SK-N-MC (cell line): ENCODE measurements around the gene ALPP.
"Not testable (repeated sequence)": the region's sequence is repeated elsewhere in the genome, so short reads cannot be mapped to it uniquely, and the experiment has no call there.

Experiments
- DNase-seq: peaks from one replicate; pipeline ENCODE4 v3.0.0-alpha.2; 2011; ENCODE audit warnings: low read depth, low spot score
- H3K27ac ChIP-seq: fragments of 200-600 bp; sonication (generic); 2 replicates; pipeline ENCODE4 v1.5.1; 2016; ENCODE audit warnings: mixed run types
- H3K36me3 ChIP-seq: fragments of 200-600 bp; sonication (generic); 2 replicates; pipeline ENCODE4 v1.6.1; 2017; ENCODE audit warnings: antibody characterized with exemption, low read length, mixed read lengths; ENCODE audit not compliant: insufficient read depth
- H3K4me3 ChIP-seq: fragments of 200-600 bp; sonication (generic); 2 replicates; pipeline ENCODE4 v1.5.1; 2016
- H3K9ac ChIP-seq: fragments of 200-600 bp; sonication (generic); 2 replicates; pipeline ENCODE4 v1.8.0; 2017; ENCODE audit warnings: mixed run types, mixed read lengths; ENCODE audit not compliant: insufficient read length
- H3K9me3 ChIP-seq: fragments of 200-600 bp; sonication (generic); 2 replicates; pipeline ENCODE4 v1.6.1; 2017; ENCODE audit warnings: low read depth, mild to moderate bottlenecking, antibody characterized with exemption, low read length, moderate library complexity, mixed read lengths
- EZH2 ChIP-seq: fragments of 200-600 bp; sonication (generic); IDR thresholded peaks from one replicate; pipeline ENCODE4 v1.6.1; 2017; ENCODE audit warnings: antibody characterized with exemption
- FOXP2 ChIP-seq: optimal IDR thresholded peaks from 2 replicates; pipeline ENCODE3; 2011; ENCODE audit warnings: mild to moderate bottlenecking, moderate library complexity; ENCODE audit not compliant: insufficient read depth; ENCODE audit errors: extremely low read length, control extremely low read depth
- POLR2AphosphoS5 ChIP-seq: IDR thresholded peaks from 2 replicates; pipeline ENCODE4 v1.6.1; 2012; ENCODE audit warnings: mild to moderate bottlenecking, low read depth, low read length, borderline replicate concordance

The ALPP gene

DNA sequence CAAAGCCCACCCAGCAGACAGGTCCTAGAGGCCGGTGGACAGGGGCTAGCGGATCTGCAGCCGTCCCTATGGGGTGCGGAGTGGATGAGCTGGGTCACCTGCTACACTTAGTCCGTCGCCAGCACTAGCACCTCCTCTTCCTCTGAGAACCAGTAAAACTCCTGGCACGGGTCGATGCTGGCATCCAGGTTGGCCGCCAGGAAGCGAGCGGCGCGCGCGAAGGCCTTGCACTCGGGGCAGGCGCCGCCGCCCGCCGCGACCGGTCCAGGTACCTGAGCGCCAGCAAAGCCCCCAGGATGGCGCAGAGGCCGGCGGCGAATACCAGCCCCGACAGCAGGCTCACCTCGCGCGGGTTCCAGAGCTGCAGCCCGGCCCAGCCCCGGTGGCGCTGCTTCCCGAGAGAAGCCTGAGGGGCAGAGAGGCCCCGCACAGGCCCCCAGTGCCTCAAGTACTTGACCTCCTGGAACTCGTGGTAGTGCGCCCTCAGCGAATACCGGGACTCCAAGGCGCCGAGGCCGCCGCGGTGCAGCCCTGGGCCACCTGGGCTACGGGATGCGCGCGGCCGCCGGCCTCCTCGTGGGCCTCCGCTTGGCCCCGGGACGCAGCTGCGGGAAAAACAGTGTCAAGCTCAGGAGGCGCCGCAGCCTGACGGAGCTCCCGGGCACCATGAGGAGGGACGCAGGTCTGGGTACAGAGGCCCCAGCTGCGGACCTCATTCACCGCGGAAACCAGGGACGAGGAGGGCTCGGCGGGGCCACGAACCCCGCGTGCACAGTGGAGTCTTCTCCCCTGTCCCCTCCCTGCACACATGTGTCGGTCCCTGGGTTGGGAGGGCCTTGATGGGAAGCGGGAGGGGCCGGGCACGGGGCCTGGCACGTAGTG, 27.5 kb upstream of the ALPP start:
- no peak overlapping the region for H3K4me3 ChIP-seq
- H3K9me3 ChIP-seq = no peaks in the 10 kb centered on the region
- no peak for DNase-seq
- no peak overlapping the region for H3K9ac ChIP-seq
- no peak overlapping the region for H3K27ac ChIP-seq
- H3K36me3 ChIP-seq = no peaks in the 10 kb centered on the region
- TF ChIP-seq FOXP2 (no peak), EZH2 (no peak), POLR2AphosphoS5 (no peak)

GRCh38 chr2:232351686-232352510, 26.7 kb upstream of the ALPP start:
- Histone ChIP-seq H3K9ac (no peak overlapping the region), H3K4me3 (no peak overlapping the region), H3K9me3 (no peaks in the 10 kb centered on the region), H3K36me3 (no peaks in the 10 kb centered on the region), H3K27ac (no peak overlapping the region)
- TF ChIP-seq FOXP2 = no peak
- no peak for TF ChIP-seq POLR2AphosphoS5
- no peak for TF ChIP-seq EZH2
- no peak for DNase-seq

GRCh38 chr2:232352511-232353091, 25.9 kb upstream of the ALPP start:
- Histone ChIP-seq H3K27ac (no peak overlapping the region), H3K9ac (no peak overlapping the region), H3K4me3 (no peak overlapping the region), H3K36me3 (no peaks in the 10 kb centered on the region), H3K9me3 (no peaks in the 10 kb centered on the region)
- DNase-seq = no peak
- TF ChIP-seq FOXP2 (no peak), POLR2AphosphoS5 (no peak), EZH2 (no peak)

GRCh38 chr2:232353096-232353495, 25.5 kb upstream of the ALPP start:
- no peak for DNase-seq
- Histone ChIP-seq H3K36me3 (no peaks in the 10 kb centered on the region), H3K9me3 (no peaks in the 10 kb centered on the region), H3K9ac (no peak overlapping the region), H3K4me3 (no peak overlapping the region), H3K27ac (no peak overlapping the region)
- no peak for TF ChIP-seq FOXP2
- TF ChIP-seq POLR2AphosphoS5 = no peak
- TF ChIP-seq EZH2 = no peak

- Histone ChIP-seq H3K4me3 (no peak overlapping the region), H3K36me3 (no peaks in the 10 kb centered on the region), H3K9me3 (no peaks in the 10 kb centered on the region), H3K27ac (no peak overlapping the region), H3K9ac (no peak overlapping the region)
- DNase-seq = no peak
- TF ChIP-seq POLR2AphosphoS5 (no peak), EZH2 (no peak), FOXP2 (no peak)
These were observed 24.9 kb upstream of the ALPP start for GRCh38 chr2:232353660-232354059.

GRCh38 chr2:232354069-232354468, 24.5 kb upstream of the ALPP start:
- TF ChIP-seq POLR2AphosphoS5 = no peak
- TF ChIP-seq EZH2 = no peak
- H3K9ac ChIP-seq = no peak overlapping the region
- H3K27ac ChIP-seq = no peak overlapping the region
- no peak overlapping the region for H3K4me3 ChIP-seq
- DNase-seq = no peak
- H3K9me3 ChIP-seq = no peaks in the 10 kb centered on the region
- no peaks in the 10 kb centered on the region for H3K36me3 ChIP-seq

DNA sequence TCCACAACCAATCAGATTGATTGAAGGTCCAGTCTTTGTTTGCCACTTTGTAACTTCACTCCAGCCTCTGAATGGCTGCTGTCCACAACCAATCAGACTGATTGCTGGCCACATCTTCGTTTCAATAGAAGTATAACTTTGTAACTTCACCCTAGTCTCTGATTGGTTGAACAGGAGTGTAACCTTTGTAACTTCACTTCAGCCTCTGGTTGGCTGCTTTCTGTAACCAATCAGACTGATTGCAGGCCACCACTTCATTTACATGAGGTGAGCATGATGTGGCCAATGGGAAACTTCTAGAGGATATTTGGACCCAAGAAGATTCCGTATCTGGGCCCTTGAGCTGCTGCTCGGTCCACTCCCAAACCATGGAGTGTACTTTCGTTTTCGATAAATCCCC, 16.9 kb upstream of the ALPP start:
- no peak for TF ChIP-seq POLR2AphosphoS5
- no peak for TF ChIP-seq FOXP2
- TF ChIP-seq EZH2 = no peak
- no peak overlapping the region for H3K4me3 ChIP-seq
- no peak overlapping the region for H3K27ac ChIP-seq
- H3K36me3 ChIP-seq = no peaks in the 10 kb centered on the region
- H3K9me3 ChIP-seq = no peaks in the 10 kb centered on the region
- no peak for DNase-seq
- no peak overlapping the region for H3K9ac ChIP-seq

DNA sequence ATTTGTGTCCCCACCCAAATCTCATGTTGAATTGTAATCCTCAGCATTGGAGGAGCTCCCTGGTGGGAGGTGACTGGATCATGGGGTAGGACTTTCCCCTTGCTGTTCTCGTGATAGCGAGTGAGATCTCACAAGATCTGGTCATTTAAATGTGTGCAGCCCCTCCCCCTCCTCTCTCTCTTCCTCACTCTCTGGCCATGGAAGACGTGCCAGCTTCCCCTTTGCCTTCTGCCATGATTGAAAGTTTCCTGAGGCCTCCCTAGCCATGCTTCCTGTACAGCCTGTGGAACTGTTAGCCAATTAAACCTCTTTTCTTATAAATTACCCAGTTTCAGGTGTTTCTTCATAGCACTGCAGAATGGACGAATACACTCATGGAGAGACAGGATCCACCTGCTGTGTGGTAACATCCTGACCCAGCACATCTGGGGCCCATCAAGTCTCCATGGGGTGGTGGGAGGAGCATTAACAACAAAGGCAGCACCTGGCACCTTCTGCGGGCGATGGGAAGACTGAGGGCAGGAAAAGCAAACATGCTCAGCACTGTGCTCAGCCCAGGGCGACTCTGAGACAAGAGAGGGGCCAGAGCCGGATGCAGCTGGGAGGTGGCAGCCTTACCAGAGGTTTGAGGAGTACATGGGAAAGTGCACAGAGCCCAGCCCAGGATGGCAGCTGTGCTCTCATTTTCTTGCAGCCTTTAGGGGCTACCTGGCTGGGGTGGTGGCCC, 16.2 kb upstream of the ALPP start:
- Histone ChIP-seq H3K4me3 (no peak overlapping the region), H3K36me3 (no peaks in the 10 kb centered on the region), H3K9ac (no peak overlapping the region), H3K9me3 (no peaks in the 10 kb centered on the region), H3K27ac (no peak overlapping the region)
- TF ChIP-seq EZH2 (no peak), FOXP2 (no peak), POLR2AphosphoS5 (no peak)
- DNase-seq = no peak

DNA sequence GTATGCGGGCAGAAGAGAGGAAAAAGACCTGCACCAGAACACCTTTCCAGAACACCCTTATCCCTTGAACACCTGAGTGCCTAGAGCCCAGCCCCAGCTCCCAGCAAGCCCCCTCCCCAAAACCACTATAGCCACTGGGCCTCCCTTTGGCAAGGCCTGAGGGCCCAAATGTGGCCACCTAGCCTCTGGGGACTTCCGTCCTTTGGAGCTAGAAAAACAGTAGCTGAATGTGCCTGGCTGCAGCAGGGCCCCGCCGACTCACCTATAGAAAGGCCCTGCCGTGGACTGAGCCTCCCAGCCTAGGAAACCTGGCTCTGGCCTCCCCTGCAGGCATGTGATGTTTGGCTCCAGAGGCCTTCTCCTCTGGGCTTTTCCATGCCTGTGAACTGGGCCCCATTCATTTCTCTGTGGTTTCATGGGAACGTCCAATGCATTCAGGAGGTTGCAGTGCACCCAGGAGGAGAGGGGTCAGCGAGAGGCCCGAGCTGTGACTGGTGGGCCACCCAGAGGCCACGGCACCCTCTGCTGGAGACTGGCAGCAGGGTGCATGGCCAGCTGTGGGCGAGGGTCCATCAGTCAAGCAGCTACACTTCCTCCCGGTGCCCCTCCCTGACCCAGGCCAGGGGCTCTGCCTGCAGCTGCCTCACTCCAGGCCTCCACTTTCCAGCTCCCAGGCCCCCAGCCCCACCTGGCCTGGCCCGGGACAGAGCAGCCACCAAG, 15.3 kb upstream of the ALPP start:
- not testable (repeated sequence) for H3K36me3 ChIP-seq, H3K9ac ChIP-seq, H3K27ac ChIP-seq, H3K9me3 ChIP-seq, H3K4me3 ChIP-seq, DNase-seq
